PC-3 (cell line): ENCODE results near the gene PCNX3.

Experiments
- EZH2 ChIP-seq: fragments of 300-600 bp; sonication (generic); IDR thresholded peaks from one replicate; pipeline ENCODE4 v1.6.1; 2017; ENCODE audit warnings: antibody characterized with exemption, mild to moderate bottlenecking, low read length; ENCODE audit not compliant: unreplicated experiment
- TF ChIP-seq, protein P1 (sequence below): fragments of 300-600 bp; sonication (generic); conservative IDR thresholded peaks from 2 replicates; pipeline ENCODE4 v1.5.1; 2017; ENCODE audit warnings: antibody characterized with exemption, low read depth, mild to moderate bottlenecking, low read length

DNA sequence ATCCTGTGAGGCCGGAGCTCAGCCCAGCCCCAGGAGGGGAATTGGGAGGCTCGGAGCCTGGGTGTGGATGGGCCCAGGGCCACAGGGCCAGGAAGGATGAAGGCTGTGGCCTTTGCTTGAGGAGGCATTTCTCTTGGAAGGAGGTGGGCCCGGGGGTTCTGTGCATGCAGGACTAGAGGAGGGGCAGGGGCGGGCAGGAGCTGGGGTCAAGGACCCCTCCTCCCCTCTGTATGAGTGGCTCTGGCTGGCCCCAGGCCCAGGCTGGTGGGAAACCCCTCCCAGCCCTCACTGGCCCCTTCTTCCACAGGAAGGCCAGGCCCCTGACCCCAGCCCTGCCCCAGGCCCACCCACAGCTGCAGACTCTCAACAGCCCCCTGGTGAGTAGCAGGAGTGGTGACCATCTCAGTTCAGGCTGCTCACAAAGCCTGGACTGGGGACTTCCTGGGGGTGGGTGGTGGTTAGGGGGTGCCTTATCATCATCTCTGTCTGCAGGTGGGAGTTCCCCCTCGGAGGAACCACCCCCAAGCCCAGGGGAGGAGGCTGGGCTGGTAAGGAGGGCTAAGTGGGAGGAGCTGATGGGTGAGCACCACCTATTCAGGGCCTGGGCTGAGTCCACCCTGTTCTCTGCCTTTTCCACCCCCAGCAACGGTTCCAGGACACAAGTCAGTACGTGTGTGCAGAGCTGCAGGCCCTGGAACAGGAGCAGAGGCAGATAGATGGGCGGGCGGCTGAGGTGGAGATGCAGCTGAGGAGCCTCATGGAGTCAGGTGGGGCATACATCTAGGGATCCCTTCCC lies 25.9 kb upstream of the PCNX3 start:
- TF ChIP-seq, protein P1, sequence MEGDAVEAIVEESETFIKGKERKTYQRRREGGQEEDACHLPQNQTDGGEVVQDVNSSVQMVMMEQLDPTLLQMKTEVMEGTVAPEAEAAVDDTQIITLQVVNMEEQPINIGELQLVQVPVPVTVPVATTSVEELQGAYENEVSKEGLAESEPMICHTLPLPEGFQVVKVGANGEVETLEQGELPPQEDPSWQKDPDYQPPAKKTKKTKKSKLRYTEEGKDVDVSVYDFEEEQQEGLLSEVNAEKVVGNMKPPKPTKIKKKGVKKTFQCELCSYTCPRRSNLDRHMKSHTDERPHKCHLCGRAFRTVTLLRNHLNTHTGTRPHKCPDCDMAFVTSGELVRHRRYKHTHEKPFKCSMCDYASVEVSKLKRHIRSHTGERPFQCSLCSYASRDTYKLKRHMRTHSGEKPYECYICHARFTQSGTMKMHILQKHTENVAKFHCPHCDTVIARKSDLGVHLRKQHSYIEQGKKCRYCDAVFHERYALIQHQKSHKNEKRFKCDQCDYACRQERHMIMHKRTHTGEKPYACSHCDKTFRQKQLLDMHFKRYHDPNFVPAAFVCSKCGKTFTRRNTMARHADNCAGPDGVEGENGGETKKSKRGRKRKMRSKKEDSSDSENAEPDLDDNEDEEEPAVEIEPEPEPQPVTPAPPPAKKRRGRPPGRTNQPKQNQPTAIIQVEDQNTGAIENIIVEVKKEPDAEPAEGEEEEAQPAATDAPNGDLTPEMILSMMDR, result no peak
- TF ChIP-seq EZH2, result no peak
